Neural crest cell (in vitro differentiated cells): ENCODE data around the gene SDK1. TPM values are rescaled to one million over a fixed set of nuclear protein-coding genes. Genes with fewer than 3 reads are reported as not detected.

Experiments used
- DNase-seq: peaks from one replicate; pipeline ENCODE4 v3.0.0; 2021; ENCODE audit warnings: low read depth, mixed read lengths, low spot score
- H3K27ac Mint-ChIP-seq: one replicate; pipeline ENCODE4 v1.8.0; 2021; ENCODE audit warnings: mild to moderate bottlenecking, mixed read lengths; ENCODE audit not compliant: unreplicated experiment
- H3K27me3 Mint-ChIP-seq: 2 replicates; pipeline ENCODE4 v1.8.0; 2021; ENCODE audit warnings: low read depth, mild to moderate bottlenecking, mixed read lengths
- H3K36me3 Mint-ChIP-seq: 2 replicates; pipeline ENCODE4 v1.8.0; 2021; ENCODE audit warnings: low read depth, mild to moderate bottlenecking, mixed read lengths
- H3K4me1 Mint-ChIP-seq: 2 replicates; pipeline ENCODE4 v1.8.0; 2021; ENCODE audit warnings: mixed read lengths
- H3K4me3 Mint-ChIP-seq: one replicate; pipeline ENCODE4 v1.8.0; 2021; ENCODE audit warnings: mild to moderate bottlenecking, mixed read lengths
- H3K9me3 Mint-ChIP-seq: 2 replicates; pipeline ENCODE4 v1.8.0; 2021; ENCODE audit warnings: mixed read lengths
- total RNA-seq: library from RNA; stranded (reverse); gene quantifications from 2 replicates; pipeline ENCODE4 v1.2.1, GENCODE V29; 2021
- TF ChIP-seq, protein P1 (sequence below): fragments of 200-600 bp; sonication (generic); conservative IDR thresholded peaks from 2 replicates; pipeline ENCODE4 v1.5.0; 2021; ENCODE audit warnings: antibody characterized with exemption, mild to moderate bottlenecking

Gene SDK1
- total RNA-seq, 1 donor from 2014 or later, result 11.6 TPM

- no peak for DNase-seq
- TF ChIP-seq, protein P1, sequence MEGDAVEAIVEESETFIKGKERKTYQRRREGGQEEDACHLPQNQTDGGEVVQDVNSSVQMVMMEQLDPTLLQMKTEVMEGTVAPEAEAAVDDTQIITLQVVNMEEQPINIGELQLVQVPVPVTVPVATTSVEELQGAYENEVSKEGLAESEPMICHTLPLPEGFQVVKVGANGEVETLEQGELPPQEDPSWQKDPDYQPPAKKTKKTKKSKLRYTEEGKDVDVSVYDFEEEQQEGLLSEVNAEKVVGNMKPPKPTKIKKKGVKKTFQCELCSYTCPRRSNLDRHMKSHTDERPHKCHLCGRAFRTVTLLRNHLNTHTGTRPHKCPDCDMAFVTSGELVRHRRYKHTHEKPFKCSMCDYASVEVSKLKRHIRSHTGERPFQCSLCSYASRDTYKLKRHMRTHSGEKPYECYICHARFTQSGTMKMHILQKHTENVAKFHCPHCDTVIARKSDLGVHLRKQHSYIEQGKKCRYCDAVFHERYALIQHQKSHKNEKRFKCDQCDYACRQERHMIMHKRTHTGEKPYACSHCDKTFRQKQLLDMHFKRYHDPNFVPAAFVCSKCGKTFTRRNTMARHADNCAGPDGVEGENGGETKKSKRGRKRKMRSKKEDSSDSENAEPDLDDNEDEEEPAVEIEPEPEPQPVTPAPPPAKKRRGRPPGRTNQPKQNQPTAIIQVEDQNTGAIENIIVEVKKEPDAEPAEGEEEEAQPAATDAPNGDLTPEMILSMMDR, result no peak
- Mint-ChIP-seq H3K4me3 (no peak overlapping the region), H3K9me3 (peaks cover 2% of the 10 kb centered on the region), H3K27me3 (no peaks in the 10 kb centered on the region), H3K4me1 (peaks cover 13% of the 10 kb centered on the region), H3K36me3 (peaks cover 4% of the 10 kb centered on the region), H3K27ac (no peak overlapping the region)
Observed at GRCh38 chr7:3321206-3321605, 20.2 kb downstream of the SDK1 start.

DNA sequence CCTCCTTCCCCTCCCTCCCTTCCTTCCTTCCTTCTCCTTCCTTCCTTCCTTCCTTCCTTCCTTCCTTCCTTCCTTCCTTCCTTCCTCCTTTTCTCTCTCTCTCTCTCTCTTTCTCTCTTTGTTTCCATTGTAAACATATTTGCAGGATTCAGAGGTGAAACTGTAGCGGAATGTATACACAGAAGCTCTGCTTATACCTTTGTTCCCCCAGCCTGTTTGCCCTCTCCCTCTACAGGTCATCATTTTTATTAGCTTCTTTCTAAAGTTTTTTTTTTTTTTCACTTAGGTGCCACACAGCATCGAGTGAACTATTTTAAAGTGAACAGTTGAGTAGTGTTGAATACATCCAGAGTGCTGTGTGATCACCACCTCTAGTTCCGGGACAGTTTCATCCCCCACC is 20.7 kb downstream of the SDK1 start:
- Mint-ChIP-seq H3K4me1 (peaks cover 13% of the 10 kb centered on the region), H3K9me3 (peaks cover 2% of the 10 kb centered on the region), H3K27ac (no peak overlapping the region), H3K36me3 (peaks cover 4% of the 10 kb centered on the region), H3K4me3 (no peak overlapping the region), H3K27me3 (no peaks in the 10 kb centered on the region)
- TF ChIP-seq, protein P1, result no peak
- DNase-seq, result no peak

DNA sequence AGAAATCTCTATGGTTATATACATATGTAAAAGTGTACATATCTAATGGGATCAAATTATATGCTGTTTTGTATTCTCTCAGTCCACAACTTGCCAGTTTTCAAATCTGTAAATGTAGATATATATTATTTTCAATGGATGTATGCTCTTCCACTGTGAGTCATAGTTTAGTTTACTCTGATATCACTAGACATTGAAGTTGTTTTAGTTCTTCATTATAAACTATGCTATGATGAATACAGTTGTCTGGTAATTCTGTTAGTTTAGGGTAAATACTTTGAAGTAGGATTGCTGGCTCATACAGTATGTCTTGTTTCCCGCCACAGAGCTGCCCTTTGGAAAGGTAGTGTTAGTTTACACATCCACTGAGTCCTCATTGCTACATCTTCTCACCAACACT is 25.2 kb downstream of the SDK1 start:
- no peaks in the 10 kb centered on the region for H3K4me1 Mint-ChIP-seq
- no peak overlapping the region for H3K4me3 Mint-ChIP-seq
- no peaks in the 10 kb centered on the region for H3K27me3 Mint-ChIP-seq
- H3K27ac Mint-ChIP-seq, result no peak overlapping the region
- no peak for DNase-seq
- TF ChIP-seq, protein P1, result no peak
- peaks cover 4% of the 10 kb centered on the region for H3K36me3 Mint-ChIP-seq
- H3K9me3 Mint-ChIP-seq, result peaks cover 2% of the 10 kb centered on the region

DNA sequence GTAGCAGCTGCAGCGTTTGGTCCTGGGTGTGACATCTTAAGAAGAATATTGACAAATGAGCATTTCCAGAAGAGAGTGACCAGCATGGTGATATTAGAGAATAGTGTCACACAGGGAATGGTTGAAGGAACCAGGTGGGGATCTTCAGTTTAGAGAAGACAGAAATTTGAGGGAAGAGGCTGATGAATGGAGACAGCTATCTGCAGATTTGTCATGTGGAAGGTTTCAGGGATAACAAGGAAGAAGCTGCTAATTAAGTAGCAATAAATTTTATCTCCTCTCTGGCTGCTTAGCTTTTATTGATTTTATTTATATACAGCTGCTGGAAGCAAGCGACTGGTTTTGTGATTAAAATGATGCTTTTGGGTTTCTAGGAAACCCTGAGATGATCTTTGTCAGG is 26.0 kb downstream of the SDK1 start:
- Mint-ChIP-seq H3K4me1 (no peaks in the 10 kb centered on the region), H3K36me3 (peaks cover 4% of the 10 kb centered on the region), H3K27me3 (no peaks in the 10 kb centered on the region), H3K9me3 (peaks cover 2% of the 10 kb centered on the region), H3K4me3 (no peak overlapping the region), H3K27ac (no peak overlapping the region)
- no peak for DNase-seq
- TF ChIP-seq, protein P1, result no peak

DNA sequence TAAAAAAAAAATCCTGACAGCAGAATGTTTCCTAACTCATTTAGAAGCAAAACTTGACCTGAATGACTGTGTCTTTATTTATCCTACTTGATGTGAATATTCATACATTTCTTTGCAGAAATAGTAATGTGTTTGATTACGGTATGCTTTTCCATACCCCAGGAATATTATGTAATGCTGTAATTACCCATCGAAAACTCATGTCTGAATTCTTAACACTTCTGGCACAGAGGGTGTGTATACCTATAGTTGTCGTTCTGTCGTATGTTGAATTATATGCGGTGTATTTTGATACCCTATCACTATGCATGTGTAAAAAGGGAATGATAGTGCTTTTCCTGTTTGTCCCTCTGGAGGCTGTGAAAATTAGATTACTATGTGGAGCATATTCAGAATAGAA is 26.6 kb downstream of the SDK1 start:
- TF ChIP-seq, protein P1, result no peak
- Mint-ChIP-seq H3K4me1 (no peaks in the 10 kb centered on the region), H3K4me3 (no peak overlapping the region), H3K36me3 (peaks cover under 1% of the 10 kb centered on the region), H3K27ac (no peak overlapping the region), H3K27me3 (no peaks in the 10 kb centered on the region), H3K9me3 (peaks cover 2% of the 10 kb centered on the region)
- no peak for DNase-seq

- no peaks in the 10 kb centered on the region for H3K9me3 Mint-ChIP-seq
- no peak overlapping the region for H3K27ac Mint-ChIP-seq
- H3K4me3 Mint-ChIP-seq, result no peak overlapping the region
- no peak for DNase-seq
- no peaks in the 10 kb centered on the region for H3K27me3 Mint-ChIP-seq
- TF ChIP-seq, protein P1, result no peak
- no peaks in the 10 kb centered on the region for H3K4me1 Mint-ChIP-seq
- H3K36me3 Mint-ChIP-seq, result no peaks in the 10 kb centered on the region
Observed at GRCh38 chr7:3332308-3332707, 31.3 kb downstream of the SDK1 start.
